ENCODE data around the gene TACC3. TPM values are rescaled to one million over a fixed set of nuclear protein-coding genes. Genes with fewer than 3 reads are reported as not detected.

Gene TACC3
- total and polyA plus RNA-seq, 2 donors (not counting 1 experiment from before 2014, with no cell fraction given): 7.3 to 10.2 TPM

GRCh38 chr4:1683736-1684505 is 37.4 kb upstream of the TACC3 start, which contains the start of gene FAM53A:
FAM53A (minus strand) TSS chr4:1684313; CDS start chr4:1668741, 15,572 bp downstream.
- Histone ChIP-seq H3K27ac (ENCODE audit: insufficient read depth, low read length) (peak within 1 kb of the TSS; percentile 90), H3K79me2 (ENCODE audit: control insufficient read depth, insufficient read depth, low read length) (no peaks in the 10 kb centered on the region), H3K4me2 (ENCODE audit: extremely low read depth, insufficient read depth, low read length) (peak within 1 kb of the TSS; percentile 94), H3K27me3 (ENCODE audit: control insufficient read depth, insufficient read depth, low read length) (no peaks in the 10 kb centered on the region), H3K4me3 (replicated peaks in 1 of 4; ENCODE audit: control extremely low read depth in 1 of 4, insufficient read depth in 1 of 4, low read depth in 3 of 4, low read length in 4 of 4) (peak within 1 kb of the TSS; percentile 61 to 78 (median 65)), H3K4me1 (ENCODE audit: control insufficient read depth, extremely low read depth, insufficient read depth, low read length) (peaks cover 5% of the 10 kb centered on the region), H2AFZ (ENCODE audit: low read length) (peak within 1 kb of the TSS; percentile 77), H4K20me1 (ENCODE audit: control insufficient read depth, extremely low read depth, insufficient read depth, low read length) (no peaks in the 10 kb centered on the region), H3K9ac (ENCODE audit: insufficient read depth, low read length) (peak within 1 kb of the TSS; percentile 73), H3K9me3 (ENCODE audit: control insufficient read depth, insufficient read depth, low read depth, low read length) (no peaks in the 10 kb centered on the region), H3K36me3 (ENCODE audit: control insufficient read depth, insufficient read depth, low read length) (no peaks in the 10 kb centered on the region)
- no peak for TF ChIP-seq EZH2 (IDR thresholded peaks at IDR 0.05; ENCODE audit: low read length, missing control alignments)
- TF ChIP-seq, protein P1, sequence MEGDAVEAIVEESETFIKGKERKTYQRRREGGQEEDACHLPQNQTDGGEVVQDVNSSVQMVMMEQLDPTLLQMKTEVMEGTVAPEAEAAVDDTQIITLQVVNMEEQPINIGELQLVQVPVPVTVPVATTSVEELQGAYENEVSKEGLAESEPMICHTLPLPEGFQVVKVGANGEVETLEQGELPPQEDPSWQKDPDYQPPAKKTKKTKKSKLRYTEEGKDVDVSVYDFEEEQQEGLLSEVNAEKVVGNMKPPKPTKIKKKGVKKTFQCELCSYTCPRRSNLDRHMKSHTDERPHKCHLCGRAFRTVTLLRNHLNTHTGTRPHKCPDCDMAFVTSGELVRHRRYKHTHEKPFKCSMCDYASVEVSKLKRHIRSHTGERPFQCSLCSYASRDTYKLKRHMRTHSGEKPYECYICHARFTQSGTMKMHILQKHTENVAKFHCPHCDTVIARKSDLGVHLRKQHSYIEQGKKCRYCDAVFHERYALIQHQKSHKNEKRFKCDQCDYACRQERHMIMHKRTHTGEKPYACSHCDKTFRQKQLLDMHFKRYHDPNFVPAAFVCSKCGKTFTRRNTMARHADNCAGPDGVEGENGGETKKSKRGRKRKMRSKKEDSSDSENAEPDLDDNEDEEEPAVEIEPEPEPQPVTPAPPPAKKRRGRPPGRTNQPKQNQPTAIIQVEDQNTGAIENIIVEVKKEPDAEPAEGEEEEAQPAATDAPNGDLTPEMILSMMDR (conservative IDR thresholded peaks at IDR 0.05 in 1 of 2, IDR thresholded peaks at IDR 0.05 in 1 of 2; ENCODE audit: low read depth in 1 of 2, low read length in 2 of 2): no peak
- DNase-seq (ENCODE audit: low read depth in 2 of 2): peak; percentile 73 to 83

DNA sequence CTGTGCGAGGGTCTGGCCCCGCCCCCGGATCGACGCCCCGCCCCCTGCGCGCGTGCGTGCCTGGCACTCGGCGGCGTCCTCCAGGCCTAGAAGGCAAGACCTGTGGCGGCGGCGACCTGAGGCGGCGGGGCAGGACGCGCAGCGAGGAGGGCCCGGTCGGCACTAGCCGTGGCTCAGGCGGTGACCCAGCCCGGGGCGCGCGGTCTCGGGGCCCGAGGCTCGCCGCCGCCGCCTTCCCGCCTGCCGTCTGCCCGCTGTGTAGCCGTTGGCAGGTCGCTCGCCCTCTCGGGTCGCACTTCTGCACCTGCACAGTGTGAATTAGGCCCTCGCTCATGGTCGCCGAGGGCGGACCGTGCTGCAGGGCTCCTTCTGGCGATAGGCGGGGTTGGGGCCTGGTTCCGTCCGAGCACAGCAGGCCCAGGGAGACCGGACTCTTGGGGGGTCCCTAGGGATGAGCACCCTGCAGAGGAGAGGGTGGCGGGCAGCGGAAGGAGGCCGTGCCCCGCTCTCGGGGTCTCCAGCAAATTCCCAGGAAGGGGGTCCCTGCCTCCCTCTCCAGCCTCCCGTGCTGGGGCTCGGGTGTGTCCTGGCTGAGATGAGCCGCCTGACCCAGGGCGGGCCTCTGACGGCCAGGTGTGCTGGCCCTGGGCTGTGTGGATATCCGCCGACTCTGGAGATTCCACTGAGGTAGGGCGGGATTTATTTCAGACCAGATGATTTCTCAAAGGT is 36.7 kb upstream of the TACC3 start:
- H2AFZ ChIP-seq (ENCODE audit: low read length): peak overlapping the region; percentile 50
- H4K20me1 ChIP-seq (ENCODE audit: control insufficient read depth, extremely low read depth, insufficient read depth, low read length): no peaks in the 10 kb centered on the region
- no peak for TF ChIP-seq EZH2 (IDR thresholded peaks at IDR 0.05; ENCODE audit: low read length, missing control alignments)
- TF ChIP-seq, protein P1 (conservative IDR thresholded peaks at IDR 0.05 in 1 of 2, IDR thresholded peaks at IDR 0.05 in 1 of 2; ENCODE audit: low read depth in 1 of 2, low read length in 2 of 2): no peak
- H3K79me2 ChIP-seq (ENCODE audit: control insufficient read depth, insufficient read depth, low read length): no peaks in the 10 kb centered on the region
- H3K36me3 ChIP-seq (ENCODE audit: control insufficient read depth, insufficient read depth, low read length): no peaks in the 10 kb centered on the region
- H3K27ac ChIP-seq (ENCODE audit: insufficient read depth, low read length): no peak overlapping the region
- H3K27me3 ChIP-seq (ENCODE audit: control insufficient read depth, insufficient read depth, low read length): no peaks in the 10 kb centered on the region
- DNase-seq (ENCODE audit: low read depth in 2 of 2): no peak
- peaks cover 5% of the 10 kb centered on the region for H3K4me1 ChIP-seq (ENCODE audit: control insufficient read depth, extremely low read depth, insufficient read depth, low read length)
- H3K9me3 ChIP-seq (ENCODE audit: control insufficient read depth, insufficient read depth, low read depth, low read length): no peaks in the 10 kb centered on the region
- no peak overlapping the region for H3K4me2 ChIP-seq (ENCODE audit: extremely low read depth, insufficient read depth, low read length)
- H3K9ac ChIP-seq (ENCODE audit: insufficient read depth, low read length): no peak overlapping the region
- H3K4me3 ChIP-seq (replicated peaks in 1 of 4; ENCODE audit: control extremely low read depth in 1 of 4, insufficient read depth in 1 of 4, low read depth in 3 of 4, low read length in 4 of 4): peak overlapping the region in 3 of 4 experiments; percentile 18 to 46 (median 24)

Measured in fibroblast of lung (primary cell).